Measurements from ENCODE around the gene BHLHE40.

- TF ChIP-seq CTCF (IDR thresholded peaks at IDR 0.05) (no peak), POLR2A (IDR thresholded peaks at IDR 0.05) (no peak)
Observed at GRCh38 chr3:4956738-4957137, 22.5 kb upstream of the BHLHE40 start.

All from sigmoid colon (tissue), 3 donors.